Measurements from ENCODE around the gene KCTD20.

The KCTD20 gene

DNA sequence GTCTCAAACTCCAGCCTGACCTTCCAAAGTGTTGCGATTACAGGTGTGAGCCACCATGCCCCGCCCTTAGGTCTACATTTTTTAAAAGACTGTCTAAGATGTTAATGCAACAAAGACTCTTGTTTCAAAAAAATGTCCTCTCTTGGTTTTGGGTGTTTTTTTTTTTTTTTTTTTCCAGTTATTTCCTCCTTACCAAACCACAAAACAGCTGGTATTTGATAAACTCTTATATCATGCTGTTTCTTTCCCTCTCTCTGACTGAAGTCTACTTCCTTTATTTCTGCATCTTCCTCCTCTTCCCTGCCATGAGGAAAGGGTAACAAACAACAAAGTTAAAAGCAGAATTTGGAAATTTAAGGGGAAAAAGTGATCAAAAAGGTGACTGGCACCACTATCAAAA, 83.3 kb downstream of the KCTD20 start:
- Histone ChIP-seq H2AFZ (ENCODE audit: insufficient read depth, low read length, poor library complexity) (no peak overlapping the region), H3K36me3 (ENCODE audit: control insufficient read depth in 1 of 2, insufficient read depth in 2 of 2, low read length in 2 of 2) (peaks cover 10 to 15% of the 10 kb centered on the region in 2 experiments), H3K23ac (ENCODE audit: low read length) (no peak overlapping the region), H2BK5ac (ENCODE audit: low read depth, low read length, poor library complexity) (no peak overlapping the region), H3K4me2 (ENCODE audit: low read length) (no peak overlapping the region), H3K18ac (ENCODE audit: low read length) (no peak overlapping the region), H3K14ac (ENCODE audit: low read length) (no peak overlapping the region), H3K9ac (ENCODE audit: low read length) (no peak overlapping the region), H3K4ac (ENCODE audit: low read depth, low read length) (no peak overlapping the region), H3K4me3 (ENCODE audit: low read depth, low read length) (no peak overlapping the region), H3K27me3 (ENCODE audit: insufficient read depth, low read length) (no peaks in the 10 kb centered on the region), H2BK12ac (ENCODE audit: low read length) (no peak overlapping the region), H4K12ac (ENCODE audit: low read depth, low read length) (no peak overlapping the region), H2AK5ac (ENCODE audit: low read length) (no peak overlapping the region), H3K9me3 (ENCODE audit: insufficient read depth, low read depth, low read length) (no peaks in the 10 kb centered on the region), H2BK120ac (ENCODE audit: insufficient read depth, low read length, poor library complexity) (no peak overlapping the region), H4K91ac (ENCODE audit: low read depth, low read length) (no peak overlapping the region), H3K79me1 (ENCODE audit: low read length) (no peaks in the 10 kb centered on the region), H3K4me1 (ENCODE audit: control insufficient read depth in 1 of 2, insufficient read depth in 2 of 2, low read length in 2 of 2) (no peaks in the 10 kb centered on the region), H3K27ac (ENCODE audit: low read depth, low read length) (no peak overlapping the region), H4K8ac (ENCODE audit: low read depth, low read length) (no peak overlapping the region), H3K79me2 (ENCODE audit: control insufficient read depth, insufficient read depth, low read length, poor library complexity) (no peaks in the 10 kb centered on the region)
- no CpG with 5 or more reads among the region's 2 CpGs for WGBS (ENCODE audit: extremely low coverage, insufficient coverage, insufficient read length)
- DNase-seq = peak in 1 of 2 donors; percentile 22

- Histone ChIP-seq H3K4me1 (ENCODE audit: control insufficient read depth in 1 of 2, insufficient read depth in 2 of 2, low read length in 2 of 2) (no peaks in the 10 kb centered on the region), H2BK120ac (ENCODE audit: insufficient read depth, low read length, poor library complexity) (no peak overlapping the region), H3K9ac (ENCODE audit: low read length) (no peak overlapping the region), H3K79me1 (ENCODE audit: low read length) (no peaks in the 10 kb centered on the region), H3K4me3 (ENCODE audit: low read depth, low read length) (no peak overlapping the region), H2BK12ac (ENCODE audit: low read length) (no peak overlapping the region), H2AFZ (ENCODE audit: insufficient read depth, low read length, poor library complexity) (no peak overlapping the region), H3K9me3 (ENCODE audit: insufficient read depth, low read depth, low read length) (no peaks in the 10 kb centered on the region), H2BK5ac (ENCODE audit: low read depth, low read length, poor library complexity) (no peak overlapping the region), H2AK5ac (ENCODE audit: low read length) (no peak overlapping the region), H3K4ac (ENCODE audit: low read depth, low read length) (no peak overlapping the region), H3K27ac (ENCODE audit: low read depth, low read length) (no peak overlapping the region), H3K14ac (ENCODE audit: low read length) (no peak overlapping the region), H3K4me2 (ENCODE audit: low read length) (no peak overlapping the region), H4K12ac (ENCODE audit: low read depth, low read length) (no peak overlapping the region), H3K79me2 (ENCODE audit: control insufficient read depth, insufficient read depth, low read length, poor library complexity) (no peaks in the 10 kb centered on the region), H4K91ac (ENCODE audit: low read depth, low read length) (no peak overlapping the region), H3K36me3 (ENCODE audit: control insufficient read depth in 1 of 2, insufficient read depth in 2 of 2, low read length in 2 of 2) (peaks cover 1 to 16% of the 10 kb centered on the region in 2 experiments), H3K18ac (ENCODE audit: low read length) (no peak overlapping the region), H3K23ac (ENCODE audit: low read length) (no peak overlapping the region), H4K8ac (ENCODE audit: low read depth, low read length) (no peak overlapping the region), H3K27me3 (ENCODE audit: insufficient read depth, low read length) (no peaks in the 10 kb centered on the region)
- WGBS (ENCODE audit: extremely low coverage, insufficient coverage, insufficient read length) = no CpG with 5 or more reads among the region's 1 CpG
- no peak for DNase-seq
Measured at GRCh38 chr6:36533321-36533720, 90.5 kb downstream of the KCTD20 start.

DNA sequence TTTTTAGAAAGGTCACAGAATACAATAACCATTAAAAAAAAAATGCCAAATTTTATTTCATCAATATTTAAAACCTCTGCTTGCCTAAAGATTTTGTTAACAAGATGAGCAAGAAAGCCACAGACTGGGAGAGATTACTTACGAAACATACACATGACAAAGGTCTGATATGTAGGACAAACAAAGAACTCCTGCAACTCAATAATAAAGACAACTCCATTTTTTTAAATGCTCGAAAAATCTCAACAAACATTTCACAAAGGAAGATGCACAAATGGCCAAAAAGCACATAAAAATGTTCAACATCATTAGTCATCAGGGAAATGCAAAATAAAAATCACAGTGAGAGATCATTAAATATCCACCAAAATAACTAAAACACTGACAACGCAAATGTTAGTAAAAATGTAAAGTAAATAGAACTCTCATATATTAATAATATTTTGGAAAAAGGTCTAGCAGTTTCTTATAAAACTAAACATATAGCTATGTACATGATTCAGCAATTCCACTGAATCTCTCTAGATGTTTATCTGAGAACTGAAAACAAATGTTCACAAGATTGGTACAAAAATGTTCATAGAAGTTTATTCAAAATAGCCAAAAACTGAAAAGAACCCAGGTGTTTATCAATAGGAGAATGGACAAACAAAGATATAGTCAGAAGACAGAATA, 94.2 kb downstream of the KCTD20 start:
- H2AFZ ChIP-seq (ENCODE audit: insufficient read depth, low read length, poor library complexity) = no peak overlapping the region
- no peak overlapping the region for H3K4me2 ChIP-seq (ENCODE audit: low read length)
- H3K23ac ChIP-seq (ENCODE audit: low read length) = no peak overlapping the region
- H3K18ac ChIP-seq (ENCODE audit: low read length) = no peak overlapping the region
- no peaks in the 10 kb centered on the region for H3K9me3 ChIP-seq (ENCODE audit: insufficient read depth, low read depth, low read length)
- H4K12ac ChIP-seq (ENCODE audit: low read depth, low read length) = no peak overlapping the region
- H3K4me1 ChIP-seq (ENCODE audit: control insufficient read depth in 1 of 2, insufficient read depth in 2 of 2, low read length in 2 of 2) = no peaks in the 10 kb centered on the region
- H3K79me1 ChIP-seq (ENCODE audit: low read length) = no peaks in the 10 kb centered on the region
- H3K36me3 ChIP-seq (ENCODE audit: control insufficient read depth in 1 of 2, insufficient read depth in 2 of 2, low read length in 2 of 2) = peaks cover 10 to 22% of the 10 kb centered on the region in 2 experiments
- no peak overlapping the region for H3K14ac ChIP-seq (ENCODE audit: low read length)
- no peaks in the 10 kb centered on the region for H3K27me3 ChIP-seq (ENCODE audit: insufficient read depth, low read length)
- no CpG with 5 or more reads among the region's 3 CpGs for WGBS (ENCODE audit: extremely low coverage, insufficient coverage, insufficient read length)
- no peak overlapping the region for H2BK12ac ChIP-seq (ENCODE audit: low read length)
- H3K27ac ChIP-seq (ENCODE audit: low read depth, low read length) = no peak overlapping the region
- H3K4me3 ChIP-seq (ENCODE audit: low read depth, low read length) = no peak overlapping the region
- H3K9ac ChIP-seq (ENCODE audit: low read length) = no peak overlapping the region
- no peak overlapping the region for H2BK5ac ChIP-seq (ENCODE audit: low read depth, low read length, poor library complexity)
- H3K4ac ChIP-seq (ENCODE audit: low read depth, low read length) = no peak overlapping the region
- no peaks in the 10 kb centered on the region for H3K79me2 ChIP-seq (ENCODE audit: control insufficient read depth, insufficient read depth, low read length, poor library complexity)
- H2BK120ac ChIP-seq (ENCODE audit: insufficient read depth, low read length, poor library complexity) = no peak overlapping the region
- no peak overlapping the region for H4K8ac ChIP-seq (ENCODE audit: low read depth, low read length)
- H4K91ac ChIP-seq (ENCODE audit: low read depth, low read length) = no peak overlapping the region
- DNase-seq = no peak
- no peak overlapping the region for H2AK5ac ChIP-seq (ENCODE audit: low read length)

- no peaks in the 10 kb centered on the region for H3K27me3 ChIP-seq (ENCODE audit: insufficient read depth, low read length)
- no peak overlapping the region for H2AK5ac ChIP-seq (ENCODE audit: low read length)
- H2AFZ ChIP-seq (ENCODE audit: insufficient read depth, low read length, poor library complexity) = no peak overlapping the region
- H3K79me1 ChIP-seq (ENCODE audit: low read length) = no peaks in the 10 kb centered on the region
- H3K4me2 ChIP-seq (ENCODE audit: low read length) = no peak overlapping the region
- H3K4ac ChIP-seq (ENCODE audit: low read depth, low read length) = no peak overlapping the region
- no peaks in the 10 kb centered on the region for H3K4me1 ChIP-seq (ENCODE audit: control insufficient read depth in 1 of 2, insufficient read depth in 2 of 2, low read length in 2 of 2)
- DNase-seq = peak; percentile 57 to 92
- no peak overlapping the region for H2BK12ac ChIP-seq (ENCODE audit: low read length)
- H4K12ac ChIP-seq (ENCODE audit: low read depth, low read length) = no peak overlapping the region
- no peak overlapping the region for H4K8ac ChIP-seq (ENCODE audit: low read depth, low read length)
- no peak overlapping the region for H3K23ac ChIP-seq (ENCODE audit: low read length)
- H2BK120ac ChIP-seq (ENCODE audit: insufficient read depth, low read length, poor library complexity) = no peak overlapping the region
- H3K18ac ChIP-seq (ENCODE audit: low read length) = no peak overlapping the region
- H3K14ac ChIP-seq (ENCODE audit: low read length) = no peak overlapping the region
- no peak overlapping the region for H3K4me3 ChIP-seq (ENCODE audit: low read depth, low read length)
- no peak overlapping the region for H4K91ac ChIP-seq (ENCODE audit: low read depth, low read length)
- no peaks in the 10 kb centered on the region for H3K79me2 ChIP-seq (ENCODE audit: control insufficient read depth, insufficient read depth, low read length, poor library complexity)
- H3K9me3 ChIP-seq (ENCODE audit: insufficient read depth, low read depth, low read length) = no peaks in the 10 kb centered on the region
- no CpG with 5 or more reads among the region's 4 CpGs for whole genome bisulfite sequencing (ENCODE audit: extremely low coverage, insufficient coverage, insufficient read length)
- H3K9ac ChIP-seq (ENCODE audit: low read length) = no peak overlapping the region
- H3K27ac ChIP-seq (ENCODE audit: low read depth, low read length) = no peak overlapping the region
- peaks cover 10 to 20% of the 10 kb centered on the region in 2 experiments for H3K36me3 ChIP-seq (ENCODE audit: control insufficient read depth in 1 of 2, insufficient read depth in 2 of 2, low read length in 2 of 2)
- no peak overlapping the region for H2BK5ac ChIP-seq (ENCODE audit: low read depth, low read length, poor library complexity)
Measured at GRCh38 chr6:36539814-36540568, 97.2 kb downstream of the KCTD20 start.

Data from trophoblast cell (in vitro differentiated cells and primary cell).